ENCODE measurements around the gene KCNMA1.

DNA sequence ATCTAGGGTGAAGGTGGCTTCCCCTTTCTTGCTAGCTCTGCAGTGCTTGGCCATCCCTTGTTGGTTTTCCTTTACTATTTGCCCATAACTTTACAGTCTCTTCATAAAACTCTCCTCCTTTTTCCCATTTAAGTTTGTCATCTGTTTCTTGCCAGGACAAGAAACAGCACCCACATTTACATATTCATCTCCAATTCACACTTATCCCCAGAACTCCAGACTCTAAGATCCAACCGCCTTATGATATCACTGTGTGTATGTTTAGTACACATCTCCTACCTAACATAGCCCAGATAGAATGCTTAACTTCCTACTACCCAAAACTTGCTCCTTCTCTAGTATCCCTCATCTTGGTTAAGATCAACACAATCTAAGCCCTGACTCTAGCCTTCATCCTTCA, 622.2 kb downstream of the KCNMA1 start:
- no peak for TF ChIP-seq EZH2 (IDR thresholded peaks at IDR 0.05; ENCODE audit: low read depth)
- TF ChIP-seq, protein P1, sequence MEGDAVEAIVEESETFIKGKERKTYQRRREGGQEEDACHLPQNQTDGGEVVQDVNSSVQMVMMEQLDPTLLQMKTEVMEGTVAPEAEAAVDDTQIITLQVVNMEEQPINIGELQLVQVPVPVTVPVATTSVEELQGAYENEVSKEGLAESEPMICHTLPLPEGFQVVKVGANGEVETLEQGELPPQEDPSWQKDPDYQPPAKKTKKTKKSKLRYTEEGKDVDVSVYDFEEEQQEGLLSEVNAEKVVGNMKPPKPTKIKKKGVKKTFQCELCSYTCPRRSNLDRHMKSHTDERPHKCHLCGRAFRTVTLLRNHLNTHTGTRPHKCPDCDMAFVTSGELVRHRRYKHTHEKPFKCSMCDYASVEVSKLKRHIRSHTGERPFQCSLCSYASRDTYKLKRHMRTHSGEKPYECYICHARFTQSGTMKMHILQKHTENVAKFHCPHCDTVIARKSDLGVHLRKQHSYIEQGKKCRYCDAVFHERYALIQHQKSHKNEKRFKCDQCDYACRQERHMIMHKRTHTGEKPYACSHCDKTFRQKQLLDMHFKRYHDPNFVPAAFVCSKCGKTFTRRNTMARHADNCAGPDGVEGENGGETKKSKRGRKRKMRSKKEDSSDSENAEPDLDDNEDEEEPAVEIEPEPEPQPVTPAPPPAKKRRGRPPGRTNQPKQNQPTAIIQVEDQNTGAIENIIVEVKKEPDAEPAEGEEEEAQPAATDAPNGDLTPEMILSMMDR (conservative IDR thresholded peaks at IDR 0.05) = no peak

Measured in PC-9 (cell line).